ENCODE measurements around the gene ANAPC13.

- no peak for TF ChIP-seq CTCF (IDR thresholded peaks at IDR 0.05)
- no peak for TF ChIP-seq POLR2A (IDR thresholded peaks at IDR 0.05)
Observed at GRCh38 chr3:134517791-134518190, 32.0 kb upstream of the ANAPC13 start.

Measured in prostate gland (tissue), 2 donors.